ENCODE results near the gene SKAP1.
"Not testable (repeated sequence)": the region's sequence is repeated elsewhere in the genome, so short reads cannot be mapped to it uniquely, and the experiment has no call there.

SKAP1 gene

GRCh38 chr17:48296453-48296852 lies 133.6 kb downstream of the SKAP1 start:
- TF ChIP-seq CTCF (IDR thresholded peaks at IDR 0.05; ENCODE audit: insufficient read depth, low read depth, low read length, missing control alignments): no peak

GRCh38 chr17:48295362-48296288 lies 134.4 kb downstream of the SKAP1 start:
- H3K4me3 ChIP-seq (ENCODE audit: low read depth, low read length): peak overlapping the region; percentile 41
- TF ChIP-seq CTCF (IDR thresholded peaks at IDR 0.05; ENCODE audit: insufficient read depth, low read depth, low read length, missing control alignments): no peak
- DNase-seq (ENCODE audit: low read depth): peak; percentile 73

More at GRCh38 chr17:48296453-48296852, 133.6 kb downstream of the SKAP1 start:
- no peak for DNase-seq (ENCODE audit: low read depth)
- H3K4me3 ChIP-seq (ENCODE audit: low read depth, low read length): no peak overlapping the region

- peak overlapping the region; percentile 41 for H3K4me3 ChIP-seq (ENCODE audit: low read depth, low read length)
- TF ChIP-seq CTCF (IDR thresholded peaks at IDR 0.05; ENCODE audit: insufficient read depth, low read depth, low read length, missing control alignments): no peak
- DNase-seq (ENCODE audit: low read depth): peak; percentile 61
Observed at GRCh38 chr17:48294806-48295361, 135.1 kb downstream of the SKAP1 start.

GRCh38 chr17:48294020-48294805 lies 135.8 kb downstream of the SKAP1 start:
- DNase-seq (ENCODE audit: low read depth): no peak
- no peak overlapping the region for H3K4me3 ChIP-seq (ENCODE audit: low read depth, low read length)
- no peak for TF ChIP-seq CTCF (IDR thresholded peaks at IDR 0.05; ENCODE audit: insufficient read depth, low read depth, low read length, missing control alignments)

GRCh38 chr17:48293319-48294019 lies 136.5 kb downstream of the SKAP1 start:
- DNase-seq (ENCODE audit: low read depth): no peak
- TF ChIP-seq CTCF (IDR thresholded peaks at IDR 0.05; ENCODE audit: insufficient read depth, low read depth, low read length, missing control alignments): no peak
- no peak overlapping the region for H3K4me3 ChIP-seq (ENCODE audit: low read depth, low read length)

GRCh38 chr17:48290378-48290777 lies 139.6 kb downstream of the SKAP1 start:
- DNase-seq (ENCODE audit: low read depth): no peak
- no peak overlapping the region for H3K4me3 ChIP-seq (ENCODE audit: low read depth, low read length)
- no peak for TF ChIP-seq CTCF (IDR thresholded peaks at IDR 0.05; ENCODE audit: insufficient read depth, low read depth, low read length, missing control alignments)

- not testable (repeated sequence) for H3K4me3 ChIP-seq (ENCODE audit: low read depth, low read length); DNase-seq (ENCODE audit: low read depth)
Observed at GRCh38 chr17:48286917-48287316, 143.1 kb downstream of the SKAP1 start.
